HG02852 (cell line): ENCODE data around the gene DRAM1.

ENCODE experiments used
- ATAC-seq: cut with Tn5 transposase; IDR thresholded peaks from one replicate; pipeline ENCODE4 v1.9.1; 2021; ENCODE audit warnings: mild to moderate bottlenecking, moderate library complexity; ENCODE audit not compliant: unreplicated experiment

DRAM1 gene, protein sequence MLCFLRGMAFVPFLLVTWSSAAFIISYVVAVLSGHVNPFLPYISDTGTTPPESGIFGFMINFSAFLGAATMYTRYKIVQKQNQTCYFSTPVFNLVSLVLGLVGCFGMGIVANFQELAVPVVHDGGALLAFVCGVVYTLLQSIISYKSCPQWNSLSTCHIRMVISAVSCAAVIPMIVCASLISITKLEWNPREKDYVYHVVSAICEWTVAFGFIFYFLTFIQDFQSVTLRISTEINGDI

GRCh38 chr12:101876861-101877805, at the start of gene DRAM1:
Gene DRAM1 (plus strand): TSS chr12:101877580. CDS start chr12:101877790, 210 bp downstream.
- peak; percentile 88 for ATAC-seq

GRCh38 chr12:101828463-101829196, 48.8 kb upstream of the DRAM1 start:
- no peak for ATAC-seq

DNA sequence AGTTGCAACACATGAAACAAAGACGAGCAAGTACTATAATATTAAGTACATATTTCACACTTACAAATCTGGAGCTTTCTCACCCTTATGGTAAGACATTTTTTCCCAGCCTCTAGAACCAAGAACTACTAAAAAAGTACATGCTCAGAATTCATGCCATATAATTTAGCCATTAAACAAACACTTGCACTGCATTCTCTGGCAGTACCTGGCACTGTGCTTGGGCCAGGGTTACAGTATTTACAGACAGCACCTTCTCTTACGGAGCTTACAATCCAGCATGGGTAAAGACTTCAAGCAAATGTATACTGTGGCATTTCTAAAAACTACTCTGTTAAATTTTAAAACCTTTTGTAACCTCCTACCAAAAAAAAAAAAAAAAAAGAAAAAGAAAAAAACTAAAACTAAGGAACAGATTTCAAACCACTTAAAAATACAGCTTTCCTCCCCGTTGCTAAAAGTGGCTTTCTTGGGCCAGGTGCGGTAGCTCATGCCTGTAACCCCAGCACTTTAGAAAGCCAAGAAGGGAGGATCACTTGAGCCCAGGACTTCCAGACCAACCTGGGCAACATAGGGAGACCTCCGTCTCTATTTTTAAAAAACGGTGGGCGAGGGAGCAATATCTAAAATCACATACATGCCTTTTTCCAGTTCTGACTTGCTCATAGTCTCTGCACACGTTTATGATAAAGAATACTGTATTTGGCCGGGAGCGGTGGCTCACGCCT, 47.6 kb upstream of the DRAM1 start:
- ATAC-seq: peak; percentile 3

GRCh38 chr12:101830367-101831325, 46.7 kb upstream of the DRAM1 start, which contains the start of gene GNPTAB:
Gene GNPTAB (minus strand): TSS chr12:101830959. CDS start chr12:101830675, 284 bp downstream.
- ATAC-seq: peak; percentile 87

DNA sequence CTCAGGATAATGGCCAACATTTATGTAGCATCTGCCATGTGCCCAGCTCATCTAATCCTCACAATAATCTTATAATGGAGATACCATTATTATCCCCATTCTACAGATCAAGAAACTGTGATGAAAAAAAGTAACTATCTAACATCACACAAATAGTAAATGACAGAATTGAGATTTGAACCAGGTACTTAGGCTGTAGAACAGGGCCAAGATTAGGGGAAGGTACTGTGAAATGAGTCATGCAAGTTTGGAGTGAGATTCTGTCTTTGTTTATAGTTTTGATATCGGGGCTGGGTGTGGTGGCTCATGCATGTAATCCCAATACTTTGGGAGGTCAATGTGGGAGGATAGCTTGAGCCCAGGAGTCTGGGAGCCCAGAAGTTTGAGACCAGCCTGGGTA, 45.4 kb upstream of the DRAM1 start:
- no peak for ATAC-seq

- peak; percentile 46 for ATAC-seq
Measured at GRCh38 chr12:101838628-101839323, 38.6 kb upstream of the DRAM1 start.

DNA sequence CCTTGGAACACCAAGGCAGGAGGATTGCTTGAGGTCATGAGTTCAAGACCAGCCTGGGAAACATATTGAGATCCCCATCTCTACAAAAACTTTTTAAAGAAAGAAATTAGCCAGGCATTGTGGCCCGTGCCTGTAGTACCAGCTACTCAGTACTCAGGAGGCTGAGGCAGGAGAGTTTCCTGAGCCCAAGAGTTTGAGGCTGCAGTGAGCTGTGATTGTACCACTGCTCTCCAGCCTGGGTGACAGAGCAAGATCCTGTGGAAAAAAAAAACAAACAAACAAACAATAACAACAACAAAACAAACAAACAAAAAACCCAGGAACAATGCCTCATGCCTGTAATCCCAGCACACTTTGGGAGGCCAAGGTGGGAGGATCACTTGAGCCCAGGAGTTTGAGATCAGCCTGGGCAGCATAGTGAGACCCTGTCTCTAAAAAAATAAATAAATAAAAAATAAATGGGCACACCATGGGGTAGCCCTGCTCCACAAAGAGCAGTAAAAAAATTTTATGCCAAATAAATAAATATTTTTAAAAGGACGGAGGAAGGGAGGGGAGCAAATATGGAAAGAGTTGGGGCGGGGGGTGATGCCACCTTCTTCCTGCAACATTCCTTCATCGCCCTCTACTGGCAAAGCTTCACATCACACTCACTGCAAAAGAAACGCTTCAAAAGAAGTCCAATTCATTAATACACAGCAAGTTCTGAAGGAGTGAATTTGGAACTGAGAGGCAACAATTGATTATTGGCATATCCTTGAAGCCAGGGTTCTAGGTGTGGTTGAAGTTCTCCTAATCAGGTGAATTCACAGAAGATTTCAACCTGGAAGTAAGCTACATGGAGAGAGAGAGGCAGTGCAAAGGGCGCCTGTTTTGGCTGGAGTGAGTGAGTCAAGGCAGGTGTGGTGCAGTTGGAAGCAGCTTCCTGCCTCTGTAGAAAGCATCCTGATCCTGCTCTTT, 37.8 kb upstream of the DRAM1 start:
- no peak for ATAC-seq

- no peak for ATAC-seq
Measured at GRCh38 chr12:101841069-101841468, 36.3 kb upstream of the DRAM1 start.

DNA sequence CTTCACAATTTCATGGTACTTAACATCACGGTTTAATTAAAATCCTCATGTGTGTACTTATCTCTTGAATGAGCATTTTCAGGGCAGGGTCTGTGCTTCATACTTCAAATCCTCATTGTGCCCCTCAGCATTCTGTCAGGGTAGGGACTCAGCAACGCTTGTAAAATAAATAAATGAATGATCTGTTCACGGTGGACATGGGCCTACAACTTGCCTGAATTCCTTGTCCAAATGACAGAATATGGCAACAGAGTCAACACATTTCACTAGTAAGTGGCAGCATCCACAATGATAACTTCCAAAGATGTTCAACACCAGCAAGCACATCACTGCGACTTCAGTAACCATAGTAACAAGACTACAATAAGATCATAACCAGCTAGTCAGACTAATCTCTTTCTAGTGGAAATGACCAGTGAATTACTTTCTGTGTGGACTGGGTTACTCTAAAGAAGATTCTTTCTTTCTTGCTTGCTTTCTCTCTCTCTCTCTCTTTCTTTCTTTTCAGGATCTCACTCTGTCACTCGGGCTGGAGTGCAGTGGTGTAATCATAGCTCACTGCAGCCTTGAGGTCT, 32.2 kb upstream of the DRAM1 start:
- no peak for ATAC-seq

DNA sequence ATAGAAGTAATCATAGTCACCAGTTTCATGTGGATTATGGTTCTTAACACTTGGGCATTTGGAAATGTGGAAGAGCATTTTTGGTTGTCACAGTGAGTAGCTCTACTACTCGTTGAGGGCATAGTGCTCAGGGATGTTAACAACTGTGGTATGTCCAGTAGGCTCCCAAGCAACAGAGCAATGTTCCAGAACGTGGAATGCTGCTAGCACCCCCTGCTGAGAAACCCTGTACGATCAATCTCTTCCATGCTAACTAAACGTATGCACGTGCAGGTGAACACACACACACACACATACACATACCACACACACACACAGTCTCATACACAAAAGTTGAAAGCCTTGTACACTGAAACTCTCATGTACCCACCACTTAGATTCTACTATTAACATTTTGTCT, 30.1 kb upstream of the DRAM1 start:
- no peak for ATAC-seq

- peak; percentile 55 for ATAC-seq
Measured at GRCh38 chr12:101850199-101850598, 27.2 kb upstream of the DRAM1 start.

GRCh38 chr12:101852998-101853397, 24.4 kb upstream of the DRAM1 start:
- ATAC-seq: no peak

DNA sequence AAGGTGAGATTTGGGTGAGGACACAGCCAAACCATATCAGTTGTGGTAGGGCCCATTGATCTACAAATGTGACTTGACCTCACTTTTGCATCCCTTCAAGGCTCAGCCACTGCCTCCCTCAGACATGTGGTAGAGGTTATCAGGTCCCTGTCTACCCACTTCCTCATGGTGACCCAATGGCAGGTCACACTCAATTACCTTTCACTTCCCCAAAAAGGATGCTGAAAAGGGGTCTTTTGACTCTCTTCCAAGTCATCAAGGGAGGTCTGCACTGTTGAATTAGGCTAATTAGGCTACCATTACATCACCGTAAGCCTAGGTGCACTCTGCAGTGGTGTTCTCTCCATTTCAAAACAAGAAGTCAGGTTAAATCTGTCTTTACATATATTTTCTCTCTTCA, 22.6 kb upstream of the DRAM1 start:
- no peak for ATAC-seq

DNA sequence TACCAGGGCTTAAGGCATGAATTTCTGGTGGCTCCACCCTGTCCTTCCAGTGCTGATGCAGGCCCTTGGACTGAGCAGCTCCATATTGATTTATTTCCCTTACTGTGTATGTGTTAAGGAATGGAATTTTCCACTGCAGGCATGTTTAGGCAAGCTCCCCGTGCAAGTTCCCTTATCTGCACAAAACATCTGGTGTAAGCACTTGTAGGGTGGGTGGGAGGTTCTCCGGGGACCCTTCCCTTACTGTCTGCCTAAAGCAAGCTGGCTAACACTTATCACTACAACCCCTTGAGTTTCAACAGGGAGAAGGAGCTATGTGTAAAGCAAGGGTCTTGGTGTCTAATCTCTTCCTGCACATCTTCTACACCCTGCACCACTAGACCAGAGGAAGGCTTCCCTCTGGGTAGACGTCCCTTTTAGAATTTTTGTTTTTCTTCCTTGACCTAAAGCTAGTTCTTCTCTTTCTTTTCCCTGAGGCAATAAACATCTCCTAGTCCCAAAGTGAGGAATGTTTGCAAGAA, 22.0 kb upstream of the DRAM1 start:
- ATAC-seq: no peak

DNA sequence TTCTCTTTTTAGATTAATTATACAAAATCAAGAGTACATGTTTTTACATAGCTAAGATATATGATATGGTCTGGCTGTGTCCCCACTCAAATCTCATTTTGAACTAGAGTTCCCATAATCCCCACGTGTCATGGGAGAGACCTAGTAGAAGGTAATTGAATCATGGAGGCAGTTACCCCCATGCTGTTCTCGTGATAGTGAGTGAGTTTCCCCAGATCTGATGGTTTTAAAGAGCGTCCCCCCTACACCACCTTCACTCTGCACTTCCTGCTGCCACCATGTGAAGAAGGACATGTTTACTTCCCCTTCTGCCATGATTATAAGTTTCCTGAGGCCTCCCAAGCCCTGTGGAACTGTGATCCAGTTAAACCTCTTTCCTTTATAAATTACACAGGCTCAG, 21.4 kb upstream of the DRAM1 start:
- ATAC-seq: no peak

- ATAC-seq: peak; percentile 25
Measured at GRCh38 chr12:101856614-101857013, 20.8 kb upstream of the DRAM1 start.

DNA sequence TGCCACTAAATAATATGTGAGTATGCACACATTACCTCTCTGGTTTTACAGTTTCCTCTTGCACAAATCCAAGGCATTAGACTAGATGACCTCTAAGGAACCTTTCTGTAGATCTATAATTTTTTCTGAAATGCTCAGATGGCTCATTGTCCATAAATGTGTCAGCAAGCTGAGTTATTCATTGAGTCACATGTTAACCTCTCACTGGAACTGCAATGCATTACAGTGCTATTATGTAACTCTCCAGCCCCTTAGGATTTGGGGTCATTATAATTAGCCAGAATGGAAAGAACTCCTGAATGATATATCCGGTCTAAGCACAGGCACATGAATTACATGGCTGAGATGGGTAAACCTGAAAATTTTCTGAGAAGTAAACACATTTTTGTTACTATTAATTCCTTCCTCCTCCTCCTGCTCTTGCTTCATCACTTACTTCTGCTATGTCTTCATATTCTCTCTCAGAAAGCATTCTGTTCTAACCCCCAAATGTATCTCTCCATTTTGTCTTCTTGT, 20.3 kb upstream of the DRAM1 start:
- peak; percentile 49 for ATAC-seq
